Epithelial cell of esophagus (primary cell): ENCODE results near the gene KCTD8.

Experiments
- DNase-seq: peaks from one replicate; pipeline ENCODE4 v3.0.0; 2010; ENCODE audit warnings: low read depth
- H3K4me3 ChIP-seq: 2 replicates; pipeline ENCODE4 v1.5.1; 2011; ENCODE audit warnings: mild to moderate bottlenecking, low read length, control low read depth
- TF ChIP-seq, protein P1 (sequence below): IDR thresholded peaks from 2 replicates; pipeline ENCODE4 v1.5.1; 2011; ENCODE audit warnings: low read depth, mild to moderate bottlenecking, low read length, control low read depth, inconsistent platforms; ENCODE audit not compliant: insufficient read depth; ENCODE audit errors: missing control alignments

KCTD8 gene

DNA sequence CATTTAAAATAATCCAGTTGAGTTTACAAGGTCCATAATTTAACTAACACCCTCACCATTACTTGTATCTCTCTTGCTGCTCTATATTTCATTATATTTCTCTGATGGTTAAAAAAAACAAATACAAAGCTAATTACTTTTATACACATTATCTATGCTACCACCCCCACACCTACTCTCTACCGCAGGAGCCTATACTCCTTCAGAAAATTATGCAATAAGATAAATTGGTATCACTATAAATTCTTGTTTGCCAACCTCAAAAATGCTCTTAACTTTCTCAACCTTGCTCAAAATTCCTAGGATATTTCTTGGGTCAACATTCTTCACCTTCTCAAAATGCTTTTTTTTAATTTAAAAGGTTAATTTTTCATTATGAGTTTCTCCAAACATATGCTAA lies 282.7 kb downstream of the KCTD8 start:
- H3K4me3 ChIP-seq: no peak overlapping the region
- no peak for DNase-seq
- TF ChIP-seq, protein P1, sequence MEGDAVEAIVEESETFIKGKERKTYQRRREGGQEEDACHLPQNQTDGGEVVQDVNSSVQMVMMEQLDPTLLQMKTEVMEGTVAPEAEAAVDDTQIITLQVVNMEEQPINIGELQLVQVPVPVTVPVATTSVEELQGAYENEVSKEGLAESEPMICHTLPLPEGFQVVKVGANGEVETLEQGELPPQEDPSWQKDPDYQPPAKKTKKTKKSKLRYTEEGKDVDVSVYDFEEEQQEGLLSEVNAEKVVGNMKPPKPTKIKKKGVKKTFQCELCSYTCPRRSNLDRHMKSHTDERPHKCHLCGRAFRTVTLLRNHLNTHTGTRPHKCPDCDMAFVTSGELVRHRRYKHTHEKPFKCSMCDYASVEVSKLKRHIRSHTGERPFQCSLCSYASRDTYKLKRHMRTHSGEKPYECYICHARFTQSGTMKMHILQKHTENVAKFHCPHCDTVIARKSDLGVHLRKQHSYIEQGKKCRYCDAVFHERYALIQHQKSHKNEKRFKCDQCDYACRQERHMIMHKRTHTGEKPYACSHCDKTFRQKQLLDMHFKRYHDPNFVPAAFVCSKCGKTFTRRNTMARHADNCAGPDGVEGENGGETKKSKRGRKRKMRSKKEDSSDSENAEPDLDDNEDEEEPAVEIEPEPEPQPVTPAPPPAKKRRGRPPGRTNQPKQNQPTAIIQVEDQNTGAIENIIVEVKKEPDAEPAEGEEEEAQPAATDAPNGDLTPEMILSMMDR: no peak

DNA sequence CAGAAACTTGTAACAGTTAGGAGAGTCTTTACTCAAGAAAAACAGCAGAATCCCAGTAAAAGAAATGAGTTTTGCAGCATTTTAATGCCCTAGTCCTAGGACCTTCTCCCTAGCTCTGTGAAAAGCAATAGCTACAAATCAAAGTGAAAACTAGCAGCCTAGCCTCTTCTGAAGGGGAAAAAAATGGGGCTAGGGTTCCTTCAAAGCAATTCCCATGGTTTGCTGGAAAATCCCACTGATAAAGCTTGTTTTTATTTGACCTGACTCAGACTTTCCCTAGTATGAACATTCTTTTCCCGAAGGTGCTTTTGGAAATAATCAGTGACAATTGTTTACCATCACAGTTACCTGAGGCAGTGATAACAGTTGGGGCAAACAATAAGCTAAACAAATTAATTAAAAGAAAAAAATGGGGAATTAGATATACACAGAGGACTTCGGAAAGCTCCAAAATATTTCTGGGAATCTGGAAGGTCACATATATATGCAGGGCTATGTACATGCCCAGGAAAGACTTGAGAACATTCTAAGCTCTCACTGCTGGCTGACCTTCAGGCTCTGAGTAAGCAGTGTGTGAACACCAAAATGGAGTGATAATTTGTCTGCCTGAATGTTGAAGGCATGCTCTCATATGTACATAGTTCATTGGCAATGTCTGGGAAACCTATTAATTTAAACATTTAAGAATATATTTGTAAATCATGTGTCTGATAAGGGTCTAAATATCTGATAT lies 285.9 kb downstream of the KCTD8 start:
- no peak overlapping the region for H3K4me3 ChIP-seq
- TF ChIP-seq, protein P1: no peak
- DNase-seq: no peak

DNA sequence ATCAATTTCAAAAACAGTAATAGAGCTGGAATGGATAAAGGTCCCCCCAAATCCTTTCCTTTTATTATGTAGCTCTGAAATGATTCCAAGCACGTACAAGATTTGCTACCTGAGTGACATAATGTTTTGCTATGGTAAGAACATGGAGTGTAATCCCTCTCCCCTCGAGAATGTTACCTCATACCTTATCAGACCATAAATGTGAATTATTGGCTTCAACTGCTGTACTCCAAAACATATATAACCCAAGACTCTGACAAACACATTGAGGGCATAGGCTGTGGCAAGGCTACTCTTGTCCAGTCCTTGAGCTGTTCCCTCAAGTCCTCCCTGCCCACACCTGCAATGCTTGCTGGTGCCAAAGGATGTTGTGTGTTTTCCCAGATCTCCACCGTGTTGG lies 286.9 kb downstream of the KCTD8 start:
- H3K4me3 ChIP-seq: no peak overlapping the region
- no peak for DNase-seq
- TF ChIP-seq, protein P1: no peak

DNA sequence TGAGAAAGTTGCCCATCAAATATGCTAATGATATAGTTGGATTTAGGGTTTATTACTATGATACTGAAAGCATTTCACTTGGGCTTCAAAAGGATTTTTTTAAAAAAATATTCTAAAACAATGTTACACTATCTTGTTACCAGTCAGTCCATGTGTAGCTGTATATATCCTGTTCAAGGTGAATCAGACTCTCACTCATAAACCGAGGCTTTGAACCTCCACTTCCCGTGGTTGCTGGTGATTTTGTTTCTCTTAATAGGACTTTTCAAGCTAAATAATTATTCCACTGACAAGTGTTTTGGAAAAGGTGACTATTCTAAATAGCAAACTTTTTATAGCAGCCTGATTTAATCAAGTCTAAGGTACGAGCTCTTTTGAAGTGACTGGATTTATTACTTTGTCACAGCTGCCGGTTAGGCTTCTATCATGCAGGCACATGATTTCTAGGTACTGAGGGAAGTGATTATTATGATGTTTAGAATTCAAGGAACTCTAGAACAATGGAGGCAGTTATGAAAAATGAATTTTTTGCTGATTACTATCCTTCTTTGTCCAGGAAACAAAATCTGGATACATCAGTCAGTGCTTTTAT lies 287.7 kb downstream of the KCTD8 start:
- TF ChIP-seq, protein P1: no peak
- H3K4me3 ChIP-seq: no peak overlapping the region
- peak; percentile 41 for DNase-seq

DNA sequence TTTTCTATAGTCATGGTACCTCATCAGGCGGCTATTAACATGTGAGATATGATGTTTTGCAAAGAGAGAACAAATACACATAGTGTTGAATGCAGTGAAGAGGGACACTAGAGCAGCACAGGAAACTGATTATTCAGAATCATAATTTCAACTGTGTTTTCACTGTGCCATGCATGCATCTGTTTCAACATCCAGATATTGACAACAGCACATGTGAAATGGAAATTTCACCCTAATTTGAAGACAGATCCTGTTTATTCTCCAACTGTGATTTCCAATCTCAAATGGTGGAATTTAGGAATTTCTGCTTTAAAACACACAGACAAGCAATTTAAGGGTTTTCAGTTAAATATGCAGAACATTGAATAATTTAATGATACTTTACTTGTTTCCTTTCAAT lies 288.6 kb downstream of the KCTD8 start:
- no peak for DNase-seq
- no peak overlapping the region for H3K4me3 ChIP-seq
- TF ChIP-seq, protein P1: no peak

DNA sequence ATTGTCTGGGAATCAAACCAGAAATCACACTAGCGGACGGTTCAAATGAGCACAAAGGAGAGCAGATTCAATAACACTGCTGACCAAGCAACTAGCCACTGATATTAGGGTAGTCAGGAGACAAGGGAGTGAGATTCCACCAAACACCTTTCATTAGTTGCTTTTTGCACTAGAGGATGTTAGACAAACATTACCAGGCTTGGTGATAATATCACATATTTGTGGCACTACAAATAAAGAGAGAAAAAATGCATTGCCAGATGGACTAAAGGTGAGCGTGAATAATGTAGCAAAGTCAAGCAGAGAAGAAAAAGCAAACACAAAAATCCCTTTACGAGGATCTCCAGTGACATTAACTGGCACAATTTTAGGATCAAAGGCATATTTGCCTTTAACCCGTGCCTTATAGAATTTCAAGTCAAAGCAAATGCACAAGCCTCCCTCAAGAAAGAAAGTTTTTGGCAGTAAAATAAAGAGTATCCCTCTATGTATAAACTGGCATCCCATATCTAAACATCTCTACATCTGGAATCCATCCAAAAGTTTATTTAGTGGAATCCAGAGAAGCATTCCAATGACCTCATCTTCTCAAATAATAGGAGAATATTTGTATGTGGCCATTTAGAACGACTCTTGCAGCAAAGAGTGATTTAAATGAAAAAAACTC lies 290.9 kb downstream of the KCTD8 start:
- H3K4me3 ChIP-seq: no peak overlapping the region
- TF ChIP-seq, protein P1: no peak
- DNase-seq: peak; percentile 41
